Gastroesophageal sphincter (tissue), 4 donors: ENCODE results near the gene TEC. TPM values are rescaled to one million over a fixed set of nuclear protein-coding genes. Genes with fewer than 3 reads are reported as not detected.

Experiments
- ATAC-seq: fragments of 150-250 bp; one replicate; pipeline ENCODE4 v1.9.1; 2016; ENCODE audit warnings: mild to moderate bottlenecking, moderate library complexity
- H3K27ac ChIP-seq, 4 donors: fragments of 200-600 bp; sonication (generic) in 3 of 4; 1 replicate in 3 of 4; 2 replicates in 1 of 4; pipeline ENCODE4 v1.5.1; 2016 to 2019
- H3K27me3 ChIP-seq: fragments of 200-600 bp; sonication (generic); one replicate; pipeline ENCODE4 v1.5.1; 2019
- H3K36me3 ChIP-seq, 2 donors: fragments of 200-600 bp; sonication (generic); one replicate each; pipeline ENCODE4 v1.5.1; 2019; ENCODE audit warnings: control low read depth in 1 of 2
- H3K4me1 ChIP-seq, 3 donors: fragments of 200-600 bp; sonication (generic); 1 replicate in 2 of 3; 2 replicates in 1 of 3; pipeline ENCODE4 v1.5.1; 2016 to 2019; ENCODE audit warnings: control low read depth in 2 of 3
- H3K4me3 ChIP-seq, 2 donors: fragments of 200-600 bp; sonication (generic); one replicate each; pipeline ENCODE4 v1.5.1; 2019; ENCODE audit warnings: mild to moderate bottlenecking in 1 of 2, moderate library complexity in 1 of 2
- H3K9me3 ChIP-seq, 3 donors: fragments of 200-600 bp; sonication (generic); one replicate each; pipeline ENCODE4 v1.5.1; 2017 to 2019; ENCODE audit warnings: control low read depth in 2 of 3
- CTCF ChIP-seq, 4 experiments: fragments of 200-600 bp in 2 of 4; fragments of 450-650 bp in 2 of 4; sonication (generic) in 1 of 4; IDR thresholded peaks; one replicate each; pipeline ENCODE4 v1.5.1; 2017 to 2019; ENCODE audit warnings: antibody characterized with exemption in 4 of 4, mild to moderate bottlenecking in 2 of 4, moderate library complexity in 2 of 4
- EP300 ChIP-seq: sonication (generic); formaldehyde crosslinking; IDR thresholded peaks from one replicate; pipeline ENCODE4 v1.6.1; 2017; ENCODE audit warnings: antibody characterized with exemption, mild to moderate bottlenecking
- POLR2A ChIP-seq, 2 donors: fragments of 450-650 bp; IDR thresholded peaks; one replicate each; pipeline ENCODE4 v1.6.1; 2017; ENCODE audit warnings: antibody characterized with exemption in 2 of 2, mild to moderate bottlenecking in 2 of 2, moderate library complexity in 1 of 2
- POLR2AphosphoS5 ChIP-seq: sonication (generic); formaldehyde crosslinking; IDR thresholded peaks from one replicate; pipeline ENCODE4 v1.6.1; 2017; ENCODE audit warnings: antibody characterized with exemption
- WGBS, 2 donors: methylation state at CpG; one replicate each; pipeline ENCODE4 v1.1.5; 2018; ENCODE audit warnings: low coverage in 1 of 2; 5-methylcytosine and 5-hydroxymethylcytosine counted together
- total RNA-seq, 4 donors: library from RNA; depleted of rRNA; stranded (reverse); fragments of >200 nt; gene quantifications; one replicate each; pipeline ENCODE4 v1.1.0, GENCODE V29; 2016

Gene TEC
- total RNA-seq, 4 donors from 2014 or later: 1.9 to 6.5 (median 3.1) TPM

DNA sequence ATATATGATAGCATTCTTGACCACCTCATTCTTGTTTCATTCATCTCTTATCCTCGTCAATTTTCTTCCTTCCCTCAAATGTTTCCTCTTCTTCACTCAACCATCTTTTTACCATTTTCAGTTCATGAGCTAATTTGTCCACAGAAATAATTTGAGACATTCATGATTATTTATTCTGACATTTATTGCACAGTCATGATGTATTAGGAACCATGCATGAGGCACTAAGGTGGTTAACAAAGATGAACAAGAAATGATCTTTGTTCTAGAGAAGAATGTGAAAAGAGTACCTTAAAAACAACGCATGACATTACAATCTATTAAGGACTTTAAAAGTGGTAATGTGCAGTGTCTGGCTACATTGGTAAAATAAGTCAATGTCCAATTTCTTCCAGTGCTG, 27.9 kb downstream of the TEC start:
- 89 to 100% methylated on average over 2 of the region's 2 CpGs for WGBS, 2 donors
- no peak for ATAC-seq
- TF ChIP-seq POLR2A (IDR thresholded peaks at IDR 0.05): no peak
- no peak for TF ChIP-seq CTCF (IDR thresholded peaks at IDR 0.05)
- no peak for TF ChIP-seq POLR2AphosphoS5
- TF ChIP-seq EP300: no peak
- H3K27ac ChIP-seq: no peak overlapping the region
- H3K27me3 ChIP-seq: no peaks in the 10 kb centered on the region
- H3K4me3 ChIP-seq: no peak overlapping the region
- H3K36me3 ChIP-seq: no peaks in the 10 kb centered on the region
- no peaks in the 10 kb centered on the region for H3K9me3 ChIP-seq
- H3K4me1 ChIP-seq: no peaks in the 10 kb centered on the region

- H3K36me3 ChIP-seq: no peaks in the 10 kb centered on the region
- no peak for ATAC-seq
- no peaks in the 10 kb centered on the region for H3K4me1 ChIP-seq
- no peaks in the 10 kb centered on the region for H3K27me3 ChIP-seq
- no peak for TF ChIP-seq POLR2A (IDR thresholded peaks at IDR 0.05)
- TF ChIP-seq EP300: no peak
- no peak for TF ChIP-seq POLR2AphosphoS5
- TF ChIP-seq CTCF (IDR thresholded peaks at IDR 0.05): no peak
- H3K9me3 ChIP-seq: no peaks in the 10 kb centered on the region
- no peak overlapping the region for H3K27ac ChIP-seq
- H3K4me3 ChIP-seq: no peak overlapping the region
- WGBS, 2 donors: 52 to 53% methylated on average over 3 to 4 of the region's 4 CpGs
Measured at GRCh38 chr4:48237996-48238645, 31.5 kb downstream of the TEC start.

DNA sequence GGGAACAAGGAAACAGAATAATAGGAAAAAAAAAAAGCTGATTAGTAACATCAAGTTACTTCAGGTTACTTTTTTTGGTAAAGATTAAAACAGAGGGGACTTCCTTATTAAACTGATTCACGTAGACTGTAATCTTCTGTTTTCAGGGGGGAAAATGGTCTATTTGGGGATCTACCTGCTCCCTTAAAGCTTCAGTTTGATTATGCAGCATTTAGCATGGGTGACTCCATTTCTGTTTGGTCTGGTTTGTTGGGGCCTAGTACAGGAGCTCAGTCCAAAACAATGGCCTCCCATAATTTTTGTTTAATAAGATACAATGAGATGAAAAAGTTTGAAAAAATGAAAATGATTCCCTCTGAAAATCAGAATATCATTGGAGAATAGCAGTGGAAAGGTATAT, 34.6 kb downstream of the TEC start:
- Histone ChIP-seq H3K27me3 (no peaks in the 10 kb centered on the region), H3K4me3 (no peak overlapping the region), H3K36me3 (no peaks in the 10 kb centered on the region), H3K27ac (no peak overlapping the region), H3K4me1 (no peaks in the 10 kb centered on the region), H3K9me3 (no peaks in the 10 kb centered on the region)
- 86 to 100% methylated on average over 1 of the region's 1 CpG for WGBS, 2 donors
- no peak for TF ChIP-seq EP300
- TF ChIP-seq POLR2A (IDR thresholded peaks at IDR 0.05): no peak
- TF ChIP-seq POLR2AphosphoS5: no peak
- no peak for TF ChIP-seq CTCF (IDR thresholded peaks at IDR 0.05)
- ATAC-seq: no peak

GRCh38 chr4:48234575-48234974, 35.1 kb downstream of the TEC start:
- no peak for ATAC-seq
- WGBS, 2 donors: 47 to 60% methylated on average over 2 of the region's 2 CpGs

More at GRCh38 chr4:48234575-48234974, 35.1 kb downstream of the TEC start:
- H3K27me3 ChIP-seq: no peaks in the 10 kb centered on the region
- H3K36me3 ChIP-seq: no peaks in the 10 kb centered on the region
- H3K9me3 ChIP-seq: no peaks in the 10 kb centered on the region
- H3K4me1 ChIP-seq: no peaks in the 10 kb centered on the region
- H3K27ac ChIP-seq: no peak overlapping the region
- no peak overlapping the region for H3K4me3 ChIP-seq
- TF ChIP-seq POLR2A (IDR thresholded peaks at IDR 0.05) (no peak), POLR2AphosphoS5 (no peak), CTCF (IDR thresholded peaks at IDR 0.05) (no peak), EP300 (no peak)
